ENCODE data around the gene GEMIN4.

GRCh38 chr17:705863-706262 lies 46.2 kb downstream of the GEMIN4 start:
- TF ChIP-seq CTCF (IDR thresholded peaks at IDR 0.05; ENCODE audit: insufficient read depth, low read depth, low read length) (no peak), EZH2 (IDR thresholded peaks at IDR 0.05; ENCODE audit: insufficient read depth, low read length) (no peak)

Data from astrocyte (in vitro differentiated cells and primary cell).